ENCODE measurements around the gene CRKL.
"Not testable (repeated sequence)": the region's sequence is repeated elsewhere in the genome, so short reads cannot be mapped to it uniquely, and the experiment has no call there.

CRKL gene

GRCh38 chr22:20937031-20937793, 20.0 kb downstream of the CRKL start:
- DNase-seq: no peak

GRCh38 chr22:20937794-20938671, 20.8 kb downstream of the CRKL start:
- DNase-seq: no peak

- not testable (repeated sequence) for DNase-seq
Measured at GRCh38 chr22:20939457-20940185, 22.4 kb downstream of the CRKL start.

GRCh38 chr22:20940186-20940651, 23.0 kb downstream of the CRKL start:
- no peak for DNase-seq

- no peak for DNase-seq
Measured at GRCh38 chr22:20940904-20941385, 23.7 kb downstream of the CRKL start.

- not testable (repeated sequence) for DNase-seq
Measured at GRCh38 chr22:20942203-20942902, 25.1 kb downstream of the CRKL start.

GRCh38 chr22:20943104-20943933, 26.1 kb downstream of the CRKL start:
- DNase-seq: no peak

GRCh38 chr22:20944042-20944441, 26.8 kb downstream of the CRKL start:
- DNase-seq: no peak

- DNase-seq: no peak
Measured at GRCh38 chr22:20945578-20945934, 28.3 kb downstream of the CRKL start.

- no peak for DNase-seq
Measured at GRCh38 chr22:20946080-20946986, 29.1 kb downstream of the CRKL start.

- DNase-seq: no peak
Measured at GRCh38 chr22:20946991-20947390, 29.8 kb downstream of the CRKL start.

GRCh38 chr22:20948450-20948849, 31.2 kb downstream of the CRKL start:
- DNase-seq: no peak

- DNase-seq: no peak
Measured at GRCh38 chr22:20948989-20949388, 31.8 kb downstream of the CRKL start.

- DNase-seq: no peak
Measured at GRCh38 chr22:20949698-20950183, 32.5 kb downstream of the CRKL start.

- DNase-seq: no peak
Measured at GRCh38 chr22:20951151-20951931, 34.1 kb downstream of the CRKL start.

- DNase-seq: no peak
Measured at GRCh38 chr22:20951932-20952380, 34.7 kb downstream of the CRKL start.

- DNase-seq: no peak
Measured at GRCh38 chr22:20952544-20953341, 35.5 kb downstream of the CRKL start.

- no peak for DNase-seq
Measured at GRCh38 chr22:20953342-20953608, 36.1 kb downstream of the CRKL start.
